Fibroblast of skin of abdomen (primary cell): Measurements from ENCODE around the gene TEKT3.

ENCODE experiments used
- DNase-seq: peaks from one replicate; pipeline ENCODE4 v3.0.0-alpha.2; 2013

TEKT3 gene

DNA sequence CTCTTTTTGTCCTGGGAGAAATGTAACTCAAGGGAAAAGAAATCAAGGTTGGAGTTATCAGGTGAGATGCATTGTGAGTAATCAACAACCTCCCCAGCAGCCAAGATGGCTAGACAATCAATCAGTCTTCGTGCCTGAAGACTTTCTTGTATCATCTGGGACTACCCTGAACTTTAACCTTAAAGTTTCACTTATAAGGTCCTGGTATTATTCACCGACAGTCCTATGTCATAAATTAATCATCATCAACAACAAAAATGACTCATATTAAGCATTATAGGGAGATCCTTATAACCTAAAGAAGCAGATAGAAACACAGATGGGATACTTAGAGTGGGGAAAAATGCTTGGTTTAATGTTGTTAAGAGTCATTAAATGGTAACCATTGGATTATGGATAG is 7.7 kb upstream of the TEKT3 start:
- no peak for DNase-seq

DNA sequence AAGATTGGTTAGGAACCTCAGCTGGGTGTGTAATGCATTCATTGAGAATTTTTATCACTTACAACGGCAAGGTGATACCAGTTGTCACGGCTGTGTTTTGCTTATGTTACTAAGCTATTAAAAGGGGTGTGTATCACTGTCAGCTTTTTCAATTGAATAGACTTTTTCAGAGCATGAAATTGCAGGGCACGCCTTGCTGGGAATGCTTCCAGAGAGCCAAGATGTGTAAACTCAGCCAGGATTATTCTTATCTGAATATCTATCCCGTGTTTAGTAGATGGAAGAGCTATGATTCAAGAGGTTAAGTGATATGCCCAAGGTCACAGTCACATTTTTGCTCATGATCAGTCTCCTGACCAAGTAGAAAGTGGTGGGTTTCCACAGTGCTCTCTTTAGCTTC is 6.6 kb upstream of the TEKT3 start:
- no peak for DNase-seq

DNA sequence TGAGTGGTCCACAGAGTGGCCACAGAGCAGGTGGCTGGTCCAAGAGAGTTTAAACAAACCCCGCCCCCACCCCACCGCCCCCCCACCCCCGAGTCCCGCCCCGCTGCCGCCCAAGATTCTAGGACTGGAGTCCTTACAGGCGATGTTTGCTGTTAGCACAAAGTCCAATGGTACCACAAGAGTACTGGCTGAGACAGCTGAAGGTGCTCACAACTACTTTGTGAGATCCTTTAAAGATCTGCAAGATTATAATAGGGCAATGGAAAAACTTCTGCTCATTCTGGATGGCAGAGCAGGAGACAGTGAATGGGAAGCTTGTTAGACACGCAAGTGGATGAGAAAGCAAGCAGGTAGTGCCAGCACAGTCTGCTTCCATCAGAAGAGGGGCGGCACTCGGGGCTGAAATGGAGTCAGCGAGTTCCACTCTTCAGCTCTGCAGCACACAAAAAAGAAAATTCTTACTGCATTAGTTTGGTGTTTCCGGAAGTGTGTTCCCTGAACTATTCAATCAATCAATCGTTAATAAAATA is 4.7 kb upstream of the TEKT3 start:
- no peak for DNase-seq

DNA sequence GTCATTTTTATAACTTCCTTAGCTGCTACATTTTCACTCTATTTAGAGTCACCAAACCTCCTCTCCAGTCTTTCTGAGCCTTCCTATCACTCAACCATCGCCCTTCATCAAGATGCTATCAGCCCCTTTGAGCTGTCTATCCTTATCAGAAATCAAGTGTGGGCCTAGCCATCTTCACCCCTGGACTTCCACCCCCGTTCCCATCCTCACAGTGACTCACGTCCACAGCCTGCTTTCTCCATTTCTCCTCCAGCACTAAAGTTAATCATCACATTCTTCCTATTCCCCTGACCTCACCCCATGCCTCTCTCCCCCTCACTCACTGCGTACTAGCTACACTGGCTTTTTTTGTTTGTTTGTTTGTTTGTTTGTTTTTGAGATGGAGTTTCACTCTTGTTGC is 2.4 kb upstream of the TEKT3 start:
- peak; percentile 49 for DNase-seq

DNA sequence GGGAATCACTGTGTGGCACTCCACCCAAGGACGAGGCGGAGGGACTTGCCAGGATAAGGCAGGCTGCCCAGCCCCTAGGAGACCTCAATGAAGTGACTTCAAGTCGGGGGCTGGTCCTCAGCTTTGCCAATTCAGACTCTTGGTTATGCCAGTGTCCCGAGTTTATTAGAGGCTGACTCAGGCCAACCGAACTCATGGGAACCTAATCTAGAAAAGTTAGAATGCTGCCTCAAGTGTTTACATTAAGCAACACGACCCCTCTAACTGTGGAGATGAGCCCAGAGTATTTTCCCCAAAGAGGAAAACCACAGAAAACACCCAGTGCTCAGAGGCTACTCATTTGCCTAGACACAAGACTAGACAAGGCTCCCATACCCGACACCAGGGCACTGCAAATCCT is 1.1 kb upstream of the TEKT3 start:
- no peak for DNase-seq

DNA sequence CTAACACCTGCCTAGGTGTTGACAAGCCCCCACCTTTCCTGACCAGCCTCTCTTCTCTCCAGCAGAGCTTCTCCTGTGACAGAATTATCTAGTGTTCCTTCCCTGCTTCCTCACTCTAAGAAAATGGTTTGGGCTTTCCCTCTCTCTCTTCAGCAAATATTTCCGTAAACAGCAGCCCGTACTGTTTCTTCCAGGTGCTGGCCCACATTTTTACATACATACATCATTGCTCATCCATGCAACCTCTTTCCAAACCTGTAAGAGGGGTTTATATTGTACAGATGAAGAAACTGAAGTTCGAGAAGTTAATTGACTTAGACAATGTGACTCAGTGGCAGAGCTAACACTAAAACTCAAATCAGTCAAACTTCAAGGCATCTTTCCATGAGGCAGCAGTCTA is 569 bp upstream of the TEKT3 start:
- DNase-seq, result no peak

- DNase-seq, result no peak
These were observed 431 bp downstream of the TEKT3 start for GRCh38 chr17:15340966-15341365.

- no peak for DNase-seq
These were observed 6.0 kb downstream of the TEKT3 start for GRCh38 chr17:15335446-15335845.

- no peak for DNase-seq
These were observed 7.1 kb downstream of the TEKT3 start for GRCh38 chr17:15334266-15334665.

GRCh38 chr17:15332338-15332737 is 9.1 kb downstream of the TEKT3 start:
- DNase-seq, result no peak

GRCh38 chr17:15323131-15323530 is 18.3 kb downstream of the TEKT3 start:
- DNase-seq, result no peak

DNA sequence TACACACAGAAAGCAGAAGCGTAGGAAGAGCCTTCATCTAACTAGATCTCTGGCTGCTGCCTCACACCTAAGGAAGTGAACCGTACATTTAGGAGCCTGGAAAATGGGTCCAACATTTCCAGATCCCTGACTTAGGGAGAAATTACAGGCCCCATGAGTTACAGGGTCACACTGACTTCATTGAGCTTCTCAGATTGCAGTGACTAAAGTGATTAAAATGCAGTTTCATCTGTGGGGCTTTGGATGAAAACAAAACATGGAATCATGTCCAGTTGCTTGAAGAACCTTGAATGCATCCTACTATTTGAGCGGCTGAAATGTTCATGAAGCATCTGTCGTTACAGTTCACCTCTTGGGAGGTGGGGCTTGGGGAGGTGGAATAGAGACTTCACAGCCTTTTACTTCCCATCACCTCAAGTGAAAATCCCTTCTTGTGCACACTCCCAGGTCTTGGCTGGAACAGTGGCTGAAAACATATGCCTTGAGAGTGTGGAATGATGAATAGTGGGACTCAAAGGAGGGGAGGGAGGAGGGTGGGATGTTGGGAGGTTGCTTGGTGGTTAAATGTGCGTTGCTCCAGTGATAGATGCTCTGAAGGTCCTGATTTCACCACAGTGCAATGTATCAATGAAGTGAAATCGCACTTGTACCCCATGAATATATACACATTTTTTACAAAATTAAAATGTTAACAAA is 19.7 kb downstream of the TEKT3 start:
- DNase-seq, result peak; percentile 60

GRCh38 chr17:15319452-15320010 is 21.9 kb downstream of the TEKT3 start:
- DNase-seq, result no peak

DNA sequence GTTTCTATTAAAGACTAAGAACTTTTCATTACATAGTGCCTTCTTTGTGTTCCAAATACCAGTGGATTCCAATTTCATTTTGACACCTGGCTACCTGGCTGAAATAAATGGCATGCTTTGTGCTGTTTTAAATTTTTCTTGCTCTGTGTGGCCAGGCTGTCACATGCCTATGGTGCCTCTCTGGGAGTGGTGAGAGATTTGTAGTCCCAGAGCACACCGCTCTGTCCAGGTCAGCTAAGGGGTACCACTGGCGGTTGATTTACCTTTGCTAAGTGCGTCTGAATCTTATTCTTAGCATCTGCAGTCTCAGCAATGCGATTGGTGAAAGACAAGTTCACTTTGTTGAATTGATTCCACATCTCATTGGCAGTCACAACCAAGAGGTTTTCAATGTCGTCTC is 29.4 kb downstream of the TEKT3 start:
- no peak for DNase-seq

- no peak for DNase-seq
These were observed 31.6 kb downstream of the TEKT3 start for GRCh38 chr17:15309793-15310192.

DNA sequence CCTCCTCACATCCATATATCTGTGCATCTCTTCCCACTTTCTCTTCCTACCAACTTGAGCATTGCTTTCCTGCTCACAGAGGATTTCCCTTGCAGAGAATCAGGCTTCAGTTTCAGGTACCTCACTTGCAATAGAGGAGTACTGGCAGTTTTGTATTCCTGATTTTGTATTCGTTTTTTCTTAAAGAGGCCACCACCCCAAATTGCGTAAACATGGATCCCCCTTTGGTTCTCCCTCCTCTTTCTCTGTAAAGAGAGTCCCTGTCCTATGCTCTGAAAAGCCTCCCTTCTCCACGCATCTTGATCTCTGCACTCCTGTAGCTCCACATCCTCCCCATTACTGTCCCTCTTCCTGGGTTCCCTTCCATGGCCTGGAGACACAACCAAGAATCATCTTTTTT is 32.2 kb downstream of the TEKT3 start:
- DNase-seq, result no peak

DNA sequence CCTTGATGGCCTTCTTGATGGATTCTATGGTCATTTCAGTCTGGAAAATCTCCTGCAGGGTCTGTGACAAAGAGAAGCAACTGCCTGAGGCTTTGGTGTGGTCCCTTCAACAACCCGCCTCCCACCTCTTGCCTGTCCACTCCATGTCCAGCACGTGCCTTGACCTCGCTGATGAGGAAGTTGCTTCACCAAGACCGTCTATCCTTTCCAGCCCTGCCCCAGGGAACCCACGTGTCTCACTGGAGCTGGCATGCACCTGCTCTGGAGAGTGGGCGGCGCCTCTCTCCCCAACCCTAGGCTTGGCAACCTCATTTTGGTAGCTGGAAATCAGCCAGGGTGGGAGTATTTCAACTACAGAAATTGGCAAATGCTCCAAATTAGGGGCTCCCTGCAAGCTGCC is 32.6 kb downstream of the TEKT3 start:
- DNase-seq, result no peak

DNA sequence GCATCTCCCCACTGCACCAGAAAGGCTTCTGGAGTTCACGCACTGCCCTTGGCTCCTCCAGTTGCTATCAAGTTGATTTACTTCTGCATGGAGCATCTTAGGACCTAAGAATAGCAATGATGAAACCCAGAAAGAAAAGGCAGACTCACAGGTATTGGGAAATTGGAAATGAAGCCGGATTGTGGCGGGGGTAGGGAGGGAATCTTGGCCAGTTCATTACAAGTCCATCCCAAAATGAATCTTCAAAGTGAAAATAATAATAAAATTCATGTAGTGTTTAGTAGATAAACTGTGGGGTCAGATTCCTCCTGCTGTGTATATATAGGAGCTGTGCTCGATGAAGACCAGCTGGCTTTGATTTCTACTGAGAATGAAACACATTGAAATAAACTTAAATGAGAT is 33.7 kb downstream of the TEKT3 start:
- peak; percentile 36 for DNase-seq

- DNase-seq, result no peak
These were observed 37.5 kb downstream of the TEKT3 start for GRCh38 chr17:15303851-15304250.

- DNase-seq, result no peak
These were observed 38.1 kb downstream of the TEKT3 start for GRCh38 chr17:15303268-15303667.

GRCh38 chr17:15301845-15302244 is 39.6 kb downstream of the TEKT3 start:
- DNase-seq, result no peak

DNA sequence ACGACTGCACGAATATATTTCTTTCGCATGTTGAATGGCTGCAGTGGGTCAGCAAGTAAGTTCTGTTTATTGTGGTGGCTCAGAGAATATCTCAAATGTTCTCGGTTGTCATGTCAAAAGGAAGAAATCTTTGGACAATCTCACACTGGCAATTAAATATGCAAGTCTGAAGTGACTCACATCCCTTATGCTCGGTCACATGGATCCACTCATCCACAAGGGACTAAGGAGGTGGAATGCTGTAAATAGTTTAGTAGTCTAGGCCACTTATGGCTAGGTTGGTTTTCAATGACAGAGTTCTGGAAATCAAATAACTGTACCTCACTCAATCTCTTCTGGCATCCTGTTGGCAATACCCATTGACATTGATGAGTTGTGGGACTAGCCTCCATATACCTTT is 43.2 kb downstream of the TEKT3 start:
- DNase-seq, result peak; percentile 56

- no peak for DNase-seq
These were observed 47.8 kb downstream of the TEKT3 start for GRCh38 chr17:15293558-15293957.

GRCh38 chr17:15291674-15292361 is 49.6 kb downstream of the TEKT3 start:
- DNase-seq, result peak; percentile 72
